ENCODE results near the gene FXR2. TPM values are rescaled to one million over a fixed set of nuclear protein-coding genes. Genes with fewer than 3 reads are reported as not detected.

The FXR2 gene
- total RNA-seq, 2 experiments from 2014 or later, result 30.7 to 40.5 TPM

DNA sequence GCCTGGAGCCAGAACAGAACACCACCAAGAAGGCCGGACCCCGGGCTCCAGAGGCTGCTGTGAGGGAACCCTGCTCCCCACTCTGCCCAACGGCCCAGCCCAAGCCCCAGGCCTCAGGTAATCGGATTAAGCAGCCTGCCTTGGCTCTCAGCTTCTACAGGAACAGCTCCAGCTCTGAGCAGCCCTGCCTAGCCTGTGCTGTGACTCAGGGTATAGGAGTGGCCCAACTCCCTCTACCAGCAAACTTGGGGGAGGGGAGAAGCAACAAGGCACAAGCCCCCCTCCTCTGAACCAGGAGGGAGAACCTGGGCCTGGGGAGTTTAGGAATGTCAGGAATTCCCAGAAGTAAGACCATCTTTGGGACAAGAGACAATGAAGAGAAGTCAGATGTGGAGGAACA is 24.0 kb downstream of the FXR2 start:
- Mint-ChIP-seq H3K27ac (peak overlapping the region; percentile 56), H3K36me3 (peaks cover 41% of the 10 kb centered on the region), H3K9me3 (ENCODE audit: low read depth) (no peaks in the 10 kb centered on the region), H3K4me3 (no peak overlapping the region), H3K27me3 (no peaks in the 10 kb centered on the region), H3K4me1 (peaks cover 6% of the 10 kb centered on the region)
- DNase-seq (no peak), ATAC-seq (no peak)
- CTCF ChIA-PET, result interaction anchor here (2.0 to 9.7 kb wide), 3 partner anchors 23 to 96 kb away, joined by 14 to 81 read pairs (median 20); partner anchors contain the start of genes FXR2, SENP3, TP53 and WRAP53

DNA sequence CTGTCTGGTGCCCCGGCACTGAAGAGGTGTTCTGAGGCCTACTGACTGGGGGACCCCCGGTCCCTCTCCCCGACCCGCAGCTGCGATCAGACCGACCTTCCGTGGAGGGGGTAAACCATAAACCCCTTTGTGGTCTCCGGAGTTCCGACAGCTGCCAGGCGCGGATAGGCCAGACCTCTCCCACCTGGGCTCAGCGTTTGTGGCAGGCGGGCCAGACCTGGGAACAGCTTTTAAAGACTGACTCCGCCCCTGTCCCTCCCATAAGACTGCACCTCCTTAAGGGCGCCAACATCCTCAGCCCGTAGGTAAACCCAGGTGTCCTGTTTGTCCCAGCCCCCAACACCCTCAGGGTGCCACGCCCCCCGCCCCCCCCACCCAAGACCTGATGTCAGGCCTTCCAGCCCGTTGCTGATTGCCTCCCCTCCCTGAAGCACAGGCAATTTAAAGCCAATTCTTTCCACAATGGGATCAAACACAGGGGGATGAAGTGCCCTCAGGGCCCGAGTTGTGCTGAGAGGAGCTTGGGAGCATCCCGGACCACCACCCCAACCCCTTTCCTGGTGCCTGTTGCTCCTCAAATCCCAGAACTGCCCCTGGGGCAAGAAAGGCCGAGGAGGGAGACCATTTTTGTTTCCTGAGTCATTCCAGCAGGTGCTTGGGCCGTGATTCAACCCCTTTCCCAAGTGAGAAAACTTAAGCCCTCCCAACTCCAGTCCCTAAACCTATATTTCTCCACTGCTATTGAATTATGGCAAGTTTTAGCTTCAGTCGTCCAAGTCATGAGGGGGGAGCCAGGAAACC is 24.6 kb downstream of the FXR2 start, which contains the start of gene SOX15:
Gene SOX15 (minus strand): TSS at position 204 of the 801 bp plus-strand sequence. CDS start 418 bp downstream, outside the sequence.
- Mint-ChIP-seq H3K4me1 (peaks cover 11% of the 10 kb centered on the region), H3K9me3 (ENCODE audit: low read depth) (no peaks in the 10 kb centered on the region), H3K36me3 (peaks cover 37% of the 10 kb centered on the region), H3K4me3 (no peak within 1 kb of the TSS), H3K27me3 (no peaks in the 10 kb centered on the region), H3K27ac (peak within 1 kb of the TSS; percentile 56)
- ATAC-seq (no peak), DNase-seq (no peak)
- CTCF ChIA-PET, result interaction anchor here (0.6 to 9.7 kb wide), 36 partner anchors 9 to 308 kb away, joined by 3 to 81 read pairs (median 4); partner anchors contain the start of genes ATP1B2, CD68, FXR2 and POLR2A

DNA sequence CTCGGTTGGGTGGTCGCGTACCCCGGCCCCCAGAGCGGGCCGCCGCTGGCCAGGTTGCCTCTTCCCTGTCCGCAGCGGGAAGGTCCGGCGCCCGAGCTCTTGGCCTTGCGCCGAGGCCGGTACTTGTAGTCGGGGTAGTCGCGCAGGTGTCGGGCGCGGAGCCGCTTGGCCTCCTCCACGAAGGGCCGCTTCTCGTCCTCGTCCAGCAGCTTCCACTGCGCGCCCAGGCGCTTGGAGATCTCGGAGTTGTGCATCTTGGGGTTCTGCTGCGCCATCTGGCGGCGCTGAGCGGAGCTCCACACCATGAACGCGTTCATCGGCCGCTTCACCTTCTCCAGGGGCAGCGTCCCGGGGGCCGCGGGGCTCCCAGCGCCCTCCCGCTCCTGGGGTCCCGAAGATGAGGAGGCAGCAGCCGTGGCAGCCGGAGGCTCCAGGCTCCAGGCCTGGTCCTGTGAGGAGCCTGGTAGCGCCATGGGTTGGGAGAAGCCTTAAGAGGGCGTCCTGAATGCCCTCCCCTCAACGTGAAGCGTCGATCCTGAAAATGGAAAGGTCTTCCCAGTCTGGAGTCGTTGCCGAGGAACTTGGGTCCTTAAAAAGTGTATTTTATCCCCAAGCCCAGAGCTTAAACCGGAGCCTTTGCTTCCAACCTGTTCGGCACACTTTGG is 25.4 kb downstream of the FXR2 start:
- Mint-ChIP-seq H3K27ac (no peak overlapping the region), H3K4me3 (no peak overlapping the region), H3K4me1 (peaks cover 17% of the 10 kb centered on the region), H3K36me3 (peaks cover 37% of the 10 kb centered on the region), H3K9me3 (ENCODE audit: low read depth) (no peaks in the 10 kb centered on the region), H3K27me3 (no peaks in the 10 kb centered on the region)
- CTCF ChIA-PET, result interaction anchor here (0.5 to 9.7 kb wide), 40 partner anchors 9 to 307 kb away, joined by 3 to 81 read pairs (median 4); partner anchors contain the start of genes ATP1B2, CD68, FXR2 and POLR2A
- peak; percentile 73 for DNase-seq
- peak; percentile 77 for ATAC-seq

- Mint-ChIP-seq H3K27ac (no peak overlapping the region), H3K9me3 (ENCODE audit: low read depth) (no peaks in the 10 kb centered on the region), H3K36me3 (peaks cover 32% of the 10 kb centered on the region), H3K4me1 (peaks cover 18% of the 10 kb centered on the region), H3K4me3 (no peak overlapping the region), H3K27me3 (no peaks in the 10 kb centered on the region)
- DNase-seq (no peak), ATAC-seq (no peak)
- CTCF ChIA-PET, result interaction anchor here (0.5 to 9.7 kb wide), 32 partner anchors 8 to 306 kb away, joined by 3 to 81 read pairs (median 4); partner anchors contain the start of genes ATP1B2, CD68, FXR2 and POLR2A
These were observed 26.0 kb downstream of the FXR2 start for GRCh38 chr17:7588553-7589203.

- CTCF ChIA-PET, result interaction anchor here (1.7 to 9.7 kb wide), 2 partner anchors 27 to 99 kb away, joined by 6 to 81 read pairs; partner anchors contain the start of genes TP53 and WRAP53
These were observed 27.1 kb downstream of the FXR2 start for GRCh38 chr17:7587420-7588151.

GRCh38 chr17:7586673-7587419 is 27.9 kb downstream of the FXR2 start:
- peaks cover 31% of the 10 kb centered on the region for H3K4me1 Mint-ChIP-seq
- H3K36me3 Mint-ChIP-seq, result peaks cover 24% of the 10 kb centered on the region
- no peaks in the 10 kb centered on the region for H3K9me3 Mint-ChIP-seq (ENCODE audit: low read depth)

More at GRCh38 chr17:7587420-7588151, 27.1 kb downstream of the FXR2 start:
- H3K27me3 Mint-ChIP-seq, result no peaks in the 10 kb centered on the region
- DNase-seq (no peak), ATAC-seq (no peak)
- no peak overlapping the region for H3K27ac Mint-ChIP-seq
- H3K4me1 Mint-ChIP-seq, result peaks cover 24% of the 10 kb centered on the region
- peaks cover 24% of the 10 kb centered on the region for H3K36me3 Mint-ChIP-seq
- no peaks in the 10 kb centered on the region for H3K9me3 Mint-ChIP-seq (ENCODE audit: low read depth)
- no peak overlapping the region for H3K4me3 Mint-ChIP-seq

DNA sequence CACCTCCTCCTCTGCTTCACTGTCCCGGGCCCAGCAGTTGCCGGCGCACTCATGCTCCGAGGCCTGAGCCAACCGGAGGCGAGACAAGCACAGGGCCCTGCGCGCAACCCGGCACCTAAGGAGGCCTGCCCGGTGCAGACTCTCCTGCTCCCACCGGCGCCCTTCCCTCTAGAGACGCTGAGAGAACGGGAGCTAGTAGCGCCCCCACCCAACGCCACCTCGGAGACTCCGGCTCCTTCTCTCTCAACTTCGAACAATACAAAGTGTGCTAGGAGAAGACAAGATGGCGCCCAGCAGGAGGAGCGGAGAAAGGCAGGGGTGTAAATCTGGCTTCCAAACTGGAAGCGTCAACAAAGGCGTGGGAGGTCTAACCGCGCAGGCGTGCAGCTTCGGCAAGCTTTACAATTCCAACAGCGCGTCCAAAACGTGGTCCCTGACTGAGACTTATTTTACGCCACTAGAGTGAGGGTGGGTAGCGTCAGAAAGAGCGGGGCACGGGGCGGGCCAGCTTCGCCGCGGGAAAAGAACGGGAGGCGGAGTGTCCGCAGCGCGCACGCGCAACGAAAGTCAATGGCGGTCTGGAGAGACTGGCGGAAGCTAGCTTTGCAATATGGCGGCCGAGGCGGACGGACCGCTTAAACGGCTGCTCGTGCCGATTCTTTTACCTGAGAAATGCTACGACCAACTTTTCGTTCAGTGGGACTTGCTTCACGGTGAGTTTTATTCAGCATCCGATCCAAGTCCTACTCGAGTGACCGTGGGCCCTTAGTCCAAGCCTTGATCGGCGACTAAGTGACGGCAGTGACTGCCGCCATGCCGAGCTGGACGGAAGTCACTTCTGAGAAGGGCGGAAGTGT is 31.2 kb downstream of the FXR2 start, which contains the start of gene MPDU1:
Gene MPDU1 (plus strand): TSS at position 600 of the 857 bp plus-strand sequence. CDS start 11 bp downstream, at position 611.
- peak; percentile 97 for DNase-seq
- peaks cover 62% of the 10 kb centered on the region for H3K4me1 Mint-ChIP-seq
- H3K9me3 Mint-ChIP-seq (ENCODE audit: low read depth), result no peaks in the 10 kb centered on the region
- H3K36me3 Mint-ChIP-seq, result peaks cover 33% of the 10 kb centered on the region
- no peaks in the 10 kb centered on the region for H3K27me3 Mint-ChIP-seq
- H3K4me3 Mint-ChIP-seq, result peak within 1 kb of the TSS; percentile 84
- CTCF ChIA-PET, result interaction anchor here (0.8 to 9.7 kb wide), 12 partner anchors 8 to 147 kb away, joined by 3 to 81 read pairs (median 4); partner anchors contain the start of genes ATP1B2, FXR2, SENP3 and TP53
- ATAC-seq, result peak; percentile 81
- H3K27ac Mint-ChIP-seq, result peak within 1 kb of the TSS; percentile 99

More at GRCh38 chr17:7586673-7587419, 27.9 kb downstream of the FXR2 start:
- no peak overlapping the region for H3K4me3 Mint-ChIP-seq
- ATAC-seq, result no peak
- no peak overlapping the region for H3K27ac Mint-ChIP-seq
- CTCF ChIA-PET, result interaction anchor here (1.0 to 9.7 kb wide), 3 partner anchors 26 to 100 kb away, joined by 3 to 81 read pairs (median 6); partner anchors contain the start of genes FXR2, TP53 and WRAP53
- H3K27me3 Mint-ChIP-seq, result no peaks in the 10 kb centered on the region
- no peak for DNase-seq

- ATAC-seq (no peak), DNase-seq (no peak)
- Mint-ChIP-seq H3K27me3 (no peaks in the 10 kb centered on the region), H3K4me1 (peaks cover 70% of the 10 kb centered on the region), H3K36me3 (peaks cover 40% of the 10 kb centered on the region), H3K27ac (peak overlapping the region; percentile 99), H3K4me3 (peak overlapping the region; percentile 84), H3K9me3 (ENCODE audit: low read depth) (no peaks in the 10 kb centered on the region)
- CTCF ChIA-PET, result interaction anchor here (1.0 to 9.7 kb wide), 4 partner anchors 7 to 104 kb away, joined by 3 to 81 read pairs (median 22); partner anchors contain the start of genes SENP3, TP53 and WRAP53
These were observed 32.1 kb downstream of the FXR2 start for GRCh38 chr17:7582396-7583252.

GRCh38 chr17:7580604-7581575 is 33.8 kb downstream of the FXR2 start:
- Mint-ChIP-seq H3K36me3 (peaks cover 52% of the 10 kb centered on the region), H3K9me3 (ENCODE audit: low read depth) (no peaks in the 10 kb centered on the region)
- CTCF ChIA-PET, result interaction anchor here (0.9 to 1.4 kb wide), 4 partner anchors 8 to 107 kb away, joined by 3 to 9 read pairs (median 4); partner anchors contain the start of genes SENP3 and TP53

More at GRCh38 chr17:7580604-7581575, 33.8 kb downstream of the FXR2 start:
- H3K27me3 Mint-ChIP-seq, result no peaks in the 10 kb centered on the region
- H3K4me3 Mint-ChIP-seq, result peak overlapping the region; percentile 27
- DNase-seq (no peak), ATAC-seq (no peak)
- peaks cover 83% of the 10 kb centered on the region for H3K4me1 Mint-ChIP-seq
- peak overlapping the region; percentile 92 for H3K27ac Mint-ChIP-seq
